CD4-positive, alpha-beta T cell treated with Interleukin-17A for 4 hours (primary cell): Measurements from ENCODE around the gene RAB37.

ENCODE experiments used
- DNase-seq: peaks from one replicate; pipeline ENCODE4 v3.0.0-alpha.2; 2020; ENCODE audit warnings: mixed read lengths

Gene RAB37

DNA sequence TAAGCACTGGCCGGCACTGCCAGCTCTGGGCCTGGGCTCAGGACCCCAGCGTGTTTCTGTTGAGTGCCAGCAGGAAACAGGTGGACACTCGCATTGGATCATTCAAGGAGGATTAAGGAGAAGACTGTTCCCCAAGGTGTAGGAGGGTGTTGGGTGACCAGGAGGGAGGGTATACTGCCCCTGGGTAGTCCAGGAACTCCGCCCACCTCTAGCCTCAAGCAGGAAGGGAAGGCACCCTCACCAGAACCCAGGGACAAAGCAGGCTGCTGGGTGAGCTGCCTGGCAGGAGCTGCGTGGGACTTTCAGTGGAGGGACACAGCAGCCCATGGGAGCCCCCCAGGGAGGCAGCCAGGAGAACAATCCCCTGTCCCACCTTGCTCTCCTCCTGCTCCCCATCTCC is 7.7 kb upstream of the RAB37 start:
- DNase-seq = no peak

- no peak for DNase-seq
These were observed 7.2 kb upstream of the RAB37 start for GRCh38 chr17:74729866-74730265.

DNA sequence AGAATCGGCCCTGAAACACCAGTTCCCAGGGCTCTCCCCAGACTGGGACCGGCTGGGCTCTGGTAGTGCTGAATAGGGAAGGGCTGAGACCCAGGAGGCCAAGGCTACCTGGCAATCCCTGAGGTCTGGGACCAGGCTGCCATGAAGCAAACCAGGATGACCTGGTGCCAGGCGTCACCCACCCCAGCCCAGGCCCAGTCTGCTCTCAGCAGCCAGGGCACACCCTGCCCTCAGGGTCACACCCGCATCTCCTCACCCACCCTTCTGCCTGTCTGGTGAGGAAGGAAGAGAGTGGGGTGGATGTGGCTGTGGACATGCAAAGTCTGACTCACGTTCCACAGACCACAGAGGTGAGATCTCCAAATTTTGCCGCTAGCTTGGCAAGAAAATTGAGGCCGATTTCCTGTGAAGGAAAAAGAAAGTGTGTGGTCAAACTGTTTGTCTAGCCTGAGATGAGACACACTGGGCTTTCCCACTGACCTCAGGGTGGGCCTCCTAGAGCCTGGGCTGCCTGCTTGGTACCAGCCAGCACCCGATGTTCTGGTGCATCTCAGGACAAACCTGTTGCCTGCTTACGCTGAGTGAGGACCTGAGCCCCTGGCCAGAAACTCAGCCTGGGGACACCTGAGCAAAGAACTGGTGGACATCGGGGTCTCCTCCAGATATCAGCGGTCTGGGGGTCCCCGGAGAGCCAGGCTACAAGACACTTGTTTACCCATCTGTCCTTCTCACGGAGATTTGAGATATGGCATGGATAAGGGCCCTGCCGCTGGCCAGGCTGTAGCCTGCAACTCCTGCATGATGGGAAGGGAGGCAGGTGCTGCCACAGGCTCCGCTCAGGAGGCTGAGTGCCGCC is 6.3 kb upstream of the RAB37 start:
- DNase-seq = peak; percentile 67

GRCh38 chr17:74731347-74731605 is 5.8 kb upstream of the RAB37 start:
- no peak for DNase-seq

- DNase-seq = no peak
These were observed 4.8 kb upstream of the RAB37 start for GRCh38 chr17:74732042-74732867.

- no peak for DNase-seq
These were observed 3.5 kb upstream of the RAB37 start for GRCh38 chr17:74733365-74734122.

GRCh38 chr17:74734256-74734655 is 2.8 kb upstream of the RAB37 start:
- DNase-seq = no peak

- peak; percentile 66 for DNase-seq
These were observed 419 bp downstream of the RAB37 start for GRCh38 chr17:74737299-74738050.

- peak; percentile 85 for DNase-seq
These were observed 1.3 kb downstream of the RAB37 start for GRCh38 chr17:74738051-74738996.

DNA sequence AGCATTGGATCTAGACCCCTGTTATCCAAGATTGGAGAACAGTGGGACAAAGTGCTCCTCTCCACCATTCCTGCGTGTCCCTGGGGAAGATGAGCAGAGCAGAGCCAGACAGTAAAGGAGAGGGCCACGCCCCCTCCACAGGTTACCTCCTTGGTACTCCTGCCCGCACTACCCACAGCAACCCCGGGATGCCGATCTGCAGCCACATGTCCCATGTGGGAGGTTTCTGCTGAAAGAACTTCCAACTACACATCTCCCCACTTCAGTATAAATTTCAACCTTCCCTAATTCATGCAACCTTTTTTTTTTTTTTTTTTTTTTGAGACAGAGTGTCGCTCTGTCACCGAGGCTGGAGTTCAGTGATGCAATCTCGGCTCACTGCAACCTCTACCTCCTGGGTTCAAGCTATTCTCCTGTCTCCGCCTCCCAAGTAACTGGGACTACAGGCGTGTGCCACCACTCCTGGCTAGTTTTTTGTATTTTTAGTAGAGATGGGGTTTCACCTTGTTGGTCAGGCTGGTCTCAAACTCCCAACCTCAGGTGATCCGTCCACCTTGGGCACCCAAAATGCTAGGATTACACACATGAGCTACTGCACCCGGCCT is 2.3 kb downstream of the RAB37 start:
- peak; percentile 60 for DNase-seq

- DNase-seq = no peak
These were observed 3.1 kb downstream of the RAB37 start for GRCh38 chr17:74740173-74740572.

GRCh38 chr17:74740641-74741387 is 3.8 kb downstream of the RAB37 start:
- no peak for DNase-seq

DNA sequence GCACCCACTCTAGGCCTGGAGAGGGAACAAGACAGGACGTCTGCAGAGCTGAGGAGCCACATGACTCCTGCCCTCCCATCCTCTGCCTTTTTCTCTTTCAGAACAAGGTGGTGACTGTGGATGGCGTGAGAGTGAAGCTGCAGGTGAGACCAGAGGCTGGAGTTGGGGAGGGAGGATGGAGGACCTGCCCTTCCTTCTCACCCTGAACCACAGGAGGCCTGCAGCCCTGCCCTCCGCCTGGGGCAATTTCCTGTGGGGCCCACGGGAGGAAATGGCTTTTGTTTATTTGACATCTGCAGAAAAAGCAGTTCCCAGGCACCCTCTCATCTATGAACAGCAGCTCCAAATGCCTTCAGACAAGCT is 5.1 kb downstream of the RAB37 start:
- DNase-seq = peak; percentile 77

GRCh38 chr17:74742978-74743545 is 6.0 kb downstream of the RAB37 start:
- DNase-seq = peak; percentile 49

GRCh38 chr17:74743755-74744154 is 6.7 kb downstream of the RAB37 start:
- DNase-seq = no peak

DNA sequence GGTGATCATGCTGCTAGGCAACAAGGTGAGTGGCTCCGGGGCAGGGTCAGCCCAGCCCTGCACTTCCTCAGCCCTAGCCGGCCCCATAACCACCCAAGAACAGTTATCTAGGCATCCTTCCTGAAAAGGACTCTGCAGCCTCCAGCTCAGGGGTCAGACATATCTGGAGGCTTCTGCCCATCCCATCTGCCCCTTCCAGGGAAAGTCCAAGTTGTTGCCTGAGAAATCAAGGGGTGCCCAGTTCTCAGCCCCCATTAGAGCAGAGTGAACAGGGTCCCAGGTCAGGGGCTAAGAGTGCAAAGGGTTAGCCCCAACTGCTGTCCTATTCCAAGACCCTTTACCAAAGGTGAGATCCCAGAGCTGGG is 7.3 kb downstream of the RAB37 start:
- no peak for DNase-seq

DNA sequence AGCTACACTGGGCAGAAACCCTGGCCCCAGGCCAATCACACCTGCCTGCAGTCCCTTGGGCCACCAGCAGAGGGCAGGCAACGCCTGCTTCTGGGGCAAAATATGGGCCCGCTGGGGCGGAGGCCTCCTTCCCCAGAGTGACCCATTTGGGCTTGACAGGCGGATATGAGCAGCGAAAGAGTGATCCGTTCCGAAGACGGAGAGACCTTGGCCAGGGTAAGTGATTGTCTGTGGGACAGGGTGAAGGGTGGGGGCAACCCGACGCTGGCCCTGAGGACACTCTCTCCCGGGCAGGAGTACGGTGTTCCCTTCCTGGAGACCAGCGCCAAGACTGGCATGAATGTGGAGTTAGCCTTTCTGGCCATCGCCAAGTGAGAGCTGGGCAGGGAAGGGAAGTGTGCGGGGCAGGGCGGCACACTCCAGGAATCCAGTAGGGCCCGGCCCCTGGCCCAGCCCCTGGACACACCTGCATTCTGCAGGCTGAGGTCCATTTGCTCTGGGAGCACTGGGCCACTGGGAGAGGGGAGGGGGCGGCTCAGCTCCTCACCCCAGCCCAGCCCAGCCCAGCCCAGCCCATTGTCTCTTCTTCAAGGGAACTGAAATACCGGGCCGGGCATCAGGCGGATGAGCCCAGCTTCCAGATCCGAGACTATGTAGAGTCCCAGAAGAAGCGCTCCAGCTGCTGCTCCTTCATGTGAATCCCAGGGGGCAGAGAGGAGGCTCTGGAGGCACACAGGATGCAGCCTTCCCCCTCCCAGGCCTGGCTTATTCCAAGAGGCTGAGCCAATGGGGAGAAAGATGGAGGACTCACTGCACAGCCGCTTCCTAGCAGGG is 7.9 kb downstream of the RAB37 start:
- peak; percentile 85 for DNase-seq

- no peak for DNase-seq
These were observed 8.6 kb downstream of the RAB37 start for GRCh38 chr17:74745548-74746177.

- no peak for DNase-seq
These were observed 9.3 kb downstream of the RAB37 start for GRCh38 chr17:74746376-74746775.
